ENCODE measurements around the gene AMZ1. TPM values are rescaled to one million over a fixed set of nuclear protein-coding genes. Genes with fewer than 3 reads are reported as not detected.

Gene AMZ1
- total and polyA plus RNA-seq, 11 donors, result 0.01 to 0.48 (median 0.05) TPM; not detected in 6

GRCh38 chr7:2688409-2689342 lies 674 bp downstream of the AMZ1 start:
- Histone ChIP-seq H3K9me3 (no peaks in the 10 kb centered on the region), H3K4me3 (peak overlapping the region in 9 of 12 donors; percentile 16 to 48 (median 38)), H3K27me3 (peaks cover 12 to 52% (median 26%) of the 10 kb centered on the region in 9 donors), H3K27ac (no peak overlapping the region), H3K36me3 (no peaks in the 10 kb centered on the region), H3K4me1 (peaks cover 2 to 27% (median 12%) of the 10 kb centered on the region in 12 donors)
- ATAC-seq (no peak), DNase-seq (no peak)
- WGBS, 4 donors, result 12 to 22% (median 17%) methylated on average over 35 to 62 of the region's 62 CpGs
- TF ChIP-seq CTCF (IDR thresholded peaks at IDR 0.05), result no peak
- TF ChIP-seq POLR2A (IDR thresholded peaks at IDR 0.05), result no peak
- intact Hi-C loops (cut with DNase I), result loop anchor here in 5 of 10 donors (10.0 kb wide), 4 partner anchors 124 to 244 kb away; partner anchors contain the start of gene GRIFIN (in 2 of the 5)

- DNase-seq (no peak), ATAC-seq (no peak)
- Histone ChIP-seq H3K27me3 (peaks cover 12 to 52% (median 26%) of the 10 kb centered on the region in 9 donors), H3K9me3 (no peaks in the 10 kb centered on the region), H3K4me3 (peak overlapping the region in 1 of 12 donors; percentile 41), H3K4me1 (peaks cover 2 to 27% (median 12%) of the 10 kb centered on the region in 12 donors), H3K27ac (no peak overlapping the region), H3K36me3 (no peaks in the 10 kb centered on the region)
- intact Hi-C loops (cut with DNase I), result loop anchor here in 5 of 10 donors (10.0 kb wide), 4 partner anchors 125 to 245 kb away; partner anchors contain the start of gene GRIFIN (in 2 of the 5)
- 67 to 79% (median 72%) methylated on average over 14 to 16 of the region's 16 CpGs for WGBS, 4 donors
- TF ChIP-seq CTCF (IDR thresholded peaks at IDR 0.05), result no peak
- no peak for TF ChIP-seq POLR2A (IDR thresholded peaks at IDR 0.05)
Observed at GRCh38 chr7:2689343-2689847, 1.4 kb downstream of the AMZ1 start.

GRCh38 chr7:2689951-2690705 lies 2.1 kb downstream of the AMZ1 start:
- Histone ChIP-seq H3K36me3 (no peaks in the 10 kb centered on the region), H3K4me3 (no peak overlapping the region), H3K27ac (no peak overlapping the region), H3K4me1 (peaks cover 2 to 27% (median 12%) of the 10 kb centered on the region in 12 donors), H3K27me3 (peaks cover 12 to 48% (median 26%) of the 10 kb centered on the region in 9 donors), H3K9me3 (no peaks in the 10 kb centered on the region)
- ATAC-seq (no peak), DNase-seq (no peak)
- 64 to 72% (median 69%) methylated on average over 23 of the region's 23 CpGs for WGBS, 4 donors
- intact Hi-C loops (cut with DNase I), result loop anchor here in 5 of 10 donors (10.0 kb wide), 4 partner anchors 125 to 245 kb away; partner anchors contain the start of gene GRIFIN (in 2 of the 5)
- no peak for TF ChIP-seq POLR2A (IDR thresholded peaks at IDR 0.05)
- TF ChIP-seq CTCF (IDR thresholded peaks at IDR 0.05), result no peak
